HG03064 (cell line): ENCODE measurements around the gene HSD17B11.
A peak's percentile ranks its signal among the peaks of the same experiment; 100 is the strongest.
"Not testable (repeated sequence)": the region's sequence is repeated elsewhere in the genome, so short reads cannot be mapped to it uniquely, and the experiment has no call there.

Experiments
- ATAC-seq: cut with Tn5 transposase; IDR thresholded peaks from one replicate; pipeline ENCODE4 v1.9.1; 2021; ENCODE audit warnings: low read depth; ENCODE audit not compliant: unreplicated experiment

The HSD17B11 gene

GRCh38 chr4:87360338-87360935, 30.6 kb downstream of the HSD17B11 start:
- no peak for ATAC-seq

- no peak for ATAC-seq
These were observed 31.7 kb downstream of the HSD17B11 start for GRCh38 chr4:87359258-87359657.

- ATAC-seq: no peak
These were observed 34.0 kb downstream of the HSD17B11 start for GRCh38 chr4:87356832-87357526.

GRCh38 chr4:87354168-87355102, 36.6 kb downstream of the HSD17B11 start:
- no peak for ATAC-seq

- peak; percentile 84 for ATAC-seq
These were observed 37.4 kb downstream of the HSD17B11 start for GRCh38 chr4:87353592-87353991.

GRCh38 chr4:87345139-87345538, 45.8 kb downstream of the HSD17B11 start:
- no peak for ATAC-seq

GRCh38 chr4:87342872-87343271, 48.1 kb downstream of the HSD17B11 start:
- no peak for ATAC-seq

- not testable (repeated sequence) for ATAC-seq
These were observed 48.9 kb downstream of the HSD17B11 start for GRCh38 chr4:87341954-87342635.

- ATAC-seq: no peak
These were observed 51.5 kb downstream of the HSD17B11 start for GRCh38 chr4:87339440-87339839.

- no peak for ATAC-seq
These were observed 53.6 kb downstream of the HSD17B11 start for GRCh38 chr4:87337361-87337760.

- no peak for ATAC-seq
These were observed 57.7 kb downstream of the HSD17B11 start for GRCh38 chr4:87333267-87333666.

GRCh38 chr4:87330761-87331160, 60.2 kb downstream of the HSD17B11 start:
- ATAC-seq: no peak

GRCh38 chr4:87327136-87327535, 63.9 kb downstream of the HSD17B11 start:
- no peak for ATAC-seq

- no peak for ATAC-seq
These were observed 64.5 kb downstream of the HSD17B11 start for GRCh38 chr4:87326460-87326859.

- no peak for ATAC-seq
These were observed 68.2 kb downstream of the HSD17B11 start, which contains the start of gene HSD17B13 for GRCh38 chr4:87322754-87323153. TSS of gene HSD17B13 (minus strand) at chr4:87322882. CDS start at chr4:87322841, 41 bp downstream.

GRCh38 chr4:87321888-87322287, 69.1 kb downstream of the HSD17B11 start:
- no peak for ATAC-seq

GRCh38 chr4:87317527-87317926, 73.5 kb downstream of the HSD17B11 start:
- no peak for ATAC-seq

GRCh38 chr4:87316961-87317360, 74.0 kb downstream of the HSD17B11 start:
- no peak for ATAC-seq

GRCh38 chr4:87315000-87315399, 76.0 kb downstream of the HSD17B11 start:
- ATAC-seq: not testable (repeated sequence)

GRCh38 chr4:87313756-87314155, 77.2 kb downstream of the HSD17B11 start:
- ATAC-seq: no peak

GRCh38 chr4:87311684-87312083, 79.3 kb downstream of the HSD17B11 start:
- ATAC-seq: no peak
